ENCODE measurements around the gene ERG. TPM values are rescaled to one million over a fixed set of nuclear protein-coding genes. Genes with fewer than 3 reads are reported as not detected.

The ERG gene
- total RNA-seq, 2 experiments from 2014 or later, result not detected

DNA sequence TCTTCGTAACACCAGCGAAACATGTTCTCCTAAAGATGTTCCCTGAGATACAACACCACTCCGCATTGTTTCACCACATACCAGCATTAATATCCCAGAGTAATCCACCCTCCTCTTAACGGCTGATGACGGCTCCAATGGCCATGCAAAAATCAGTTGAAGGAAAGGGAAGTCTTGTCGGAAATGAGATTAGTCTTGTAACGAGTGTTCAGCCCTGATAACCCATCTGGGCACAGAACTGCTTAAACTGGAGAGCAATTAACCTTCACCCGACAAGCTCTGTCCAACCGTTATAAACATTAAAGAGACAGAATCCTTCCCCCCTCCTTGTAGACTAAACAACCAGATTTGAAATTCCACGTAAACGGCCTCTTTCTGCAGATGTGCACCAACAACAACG, 21.9 kb downstream of the ERG start:
- Mint-ChIP-seq H3K4me3 (no peak overlapping the region), H3K27me3 (peaks cover 91% of the 10 kb centered on the region), H3K4me1 (ENCODE audit: low read depth) (peaks cover 11% of the 10 kb centered on the region), H3K36me3 (ENCODE audit: low read depth) (no peaks in the 10 kb centered on the region), H3K9me3 (no peaks in the 10 kb centered on the region), H3K27ac (no peak overlapping the region)
- intact Hi-C loops (cut with DNase I, micrococcal nuclease), result no loop called here
- ATAC-seq (ENCODE audit: poor library complexity) (no peak), DNase-seq (peak in 1 of 14 experiments; percentile 13)
- Histone ChIP-seq H3K4me1 (ENCODE audit: insufficient read depth, low read length) (no peaks in the 10 kb centered on the region), H3K36me3 (ENCODE audit: insufficient read depth, low read length) (no peaks in the 10 kb centered on the region), H3K9me3 (ENCODE audit: control insufficient read depth in 1 of 2, insufficient read depth in 1 of 2, low read length in 2 of 2) (peaks cover 0 to 12% of the 10 kb centered on the region in 2 experiments), H3K4me3 (ENCODE audit: low read length) (no peak overlapping the region), H3K27me3 (ENCODE audit: control insufficient read depth in 1 of 2, insufficient read depth in 2 of 2, low read length in 2 of 2) (peaks cover 36 to 45% of the 10 kb centered on the region in 2 experiments), H3K27ac (ENCODE audit: low read depth in 1 of 2, low read length in 2 of 2) (no peak overlapping the region)
- TF ChIP-seq, protein P1, sequence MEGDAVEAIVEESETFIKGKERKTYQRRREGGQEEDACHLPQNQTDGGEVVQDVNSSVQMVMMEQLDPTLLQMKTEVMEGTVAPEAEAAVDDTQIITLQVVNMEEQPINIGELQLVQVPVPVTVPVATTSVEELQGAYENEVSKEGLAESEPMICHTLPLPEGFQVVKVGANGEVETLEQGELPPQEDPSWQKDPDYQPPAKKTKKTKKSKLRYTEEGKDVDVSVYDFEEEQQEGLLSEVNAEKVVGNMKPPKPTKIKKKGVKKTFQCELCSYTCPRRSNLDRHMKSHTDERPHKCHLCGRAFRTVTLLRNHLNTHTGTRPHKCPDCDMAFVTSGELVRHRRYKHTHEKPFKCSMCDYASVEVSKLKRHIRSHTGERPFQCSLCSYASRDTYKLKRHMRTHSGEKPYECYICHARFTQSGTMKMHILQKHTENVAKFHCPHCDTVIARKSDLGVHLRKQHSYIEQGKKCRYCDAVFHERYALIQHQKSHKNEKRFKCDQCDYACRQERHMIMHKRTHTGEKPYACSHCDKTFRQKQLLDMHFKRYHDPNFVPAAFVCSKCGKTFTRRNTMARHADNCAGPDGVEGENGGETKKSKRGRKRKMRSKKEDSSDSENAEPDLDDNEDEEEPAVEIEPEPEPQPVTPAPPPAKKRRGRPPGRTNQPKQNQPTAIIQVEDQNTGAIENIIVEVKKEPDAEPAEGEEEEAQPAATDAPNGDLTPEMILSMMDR (IDR thresholded peaks at IDR 0.05), result no peak
- CTCF ChIA-PET, result no interaction called here
- POLR2A ChIA-PET, result no interaction called here

DNA sequence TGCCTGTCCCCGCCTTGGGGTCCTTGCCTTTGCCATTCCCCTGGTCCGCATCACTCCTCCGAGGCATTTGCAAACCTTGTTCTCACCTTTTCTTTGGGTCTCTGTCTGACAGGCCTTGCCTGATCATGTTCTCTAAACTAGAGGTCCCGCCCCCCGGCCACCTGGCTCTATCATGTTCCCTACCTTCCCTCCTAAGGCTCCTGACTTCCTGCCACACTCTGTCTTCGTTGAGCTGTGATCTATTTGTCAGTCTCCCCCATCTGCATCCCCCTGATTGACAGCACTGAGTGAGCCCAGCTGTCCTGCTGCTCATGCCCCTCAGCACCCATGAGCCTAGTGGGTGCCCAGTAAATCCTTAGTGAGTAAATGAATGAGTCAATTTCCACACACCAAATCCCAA, 22.8 kb downstream of the ERG start:
- H3K27me3 ChIP-seq (ENCODE audit: control insufficient read depth in 1 of 2, insufficient read depth in 2 of 2, low read length in 2 of 2), result peaks cover 36 to 45% of the 10 kb centered on the region in 2 experiments
- ChIA-PET CTCF (no interaction called here), POLR2A (no interaction called here)
- H3K9me3 Mint-ChIP-seq, result no peaks in the 10 kb centered on the region
- peaks cover 0 to 12% of the 10 kb centered on the region in 2 experiments for H3K9me3 ChIP-seq (ENCODE audit: control insufficient read depth in 1 of 2, insufficient read depth in 1 of 2, low read length in 2 of 2)
- H3K36me3 Mint-ChIP-seq (ENCODE audit: low read depth), result no peaks in the 10 kb centered on the region
- intact Hi-C loops (cut with DNase I, micrococcal nuclease), result no loop called here
- H3K27ac ChIP-seq (ENCODE audit: low read depth in 1 of 2, low read length in 2 of 2), result no peak overlapping the region
- H3K27me3 Mint-ChIP-seq, result peaks cover 83% of the 10 kb centered on the region
- no peaks in the 10 kb centered on the region for H3K4me1 ChIP-seq (ENCODE audit: insufficient read depth, low read length)
- no peak overlapping the region for H3K4me3 Mint-ChIP-seq
- H3K4me1 Mint-ChIP-seq (ENCODE audit: low read depth), result peaks cover 11% of the 10 kb centered on the region
- no peak overlapping the region for H3K4me3 ChIP-seq (ENCODE audit: low read length)
- DNase-seq (no peak), ATAC-seq (ENCODE audit: poor library complexity) (no peak)
- no peaks in the 10 kb centered on the region for H3K36me3 ChIP-seq (ENCODE audit: insufficient read depth, low read length)
- TF ChIP-seq, protein P1 (IDR thresholded peaks at IDR 0.05), result no peak
- no peak overlapping the region for H3K27ac Mint-ChIP-seq

GRCh38 chr21:38474796-38475195, 23.5 kb downstream of the ERG start:
- no peak for ATAC-seq (ENCODE audit: poor library complexity)
- Mint-ChIP-seq H3K27ac (no peak overlapping the region), H3K4me1 (ENCODE audit: low read depth) (peaks cover 11% of the 10 kb centered on the region), H3K4me3 (no peak overlapping the region), H3K27me3 (peaks cover 77% of the 10 kb centered on the region), H3K9me3 (no peaks in the 10 kb centered on the region), H3K36me3 (ENCODE audit: low read depth) (no peaks in the 10 kb centered on the region)
- CTCF ChIA-PET, result interaction anchor here (0.5 kb wide), 1 partner anchor 10 kb away, joined by 3 read pairs; no protein-coding TSS in a partner anchor
- Histone ChIP-seq H3K4me3 (ENCODE audit: low read length) (no peak overlapping the region), H3K27ac (ENCODE audit: low read depth in 1 of 2, low read length in 2 of 2) (no peak overlapping the region), H3K4me1 (ENCODE audit: insufficient read depth, low read length) (no peaks in the 10 kb centered on the region), H3K9me3 (ENCODE audit: control insufficient read depth in 1 of 2, insufficient read depth in 1 of 2, low read length in 2 of 2) (peaks cover 0 to 12% of the 10 kb centered on the region in 2 experiments), H3K27me3 (ENCODE audit: control insufficient read depth in 1 of 2, insufficient read depth in 2 of 2, low read length in 2 of 2) (peaks cover 36 to 43% of the 10 kb centered on the region in 2 experiments), H3K36me3 (ENCODE audit: insufficient read depth, low read length) (no peaks in the 10 kb centered on the region)
- TF ChIP-seq, protein P1 (IDR thresholded peaks at IDR 0.05), result no peak
- intact Hi-C loops (cut with DNase I, micrococcal nuclease), result no loop called here
- POLR2A ChIA-PET, result no interaction called here
- no peak for DNase-seq

All from CD4-positive, alpha-beta T cell (primary cell).